Activated CD4-positive, alpha-beta T cell treated with anti-CD3 and anti-CD28 coated beads for 4 hours (primary cell): ENCODE results near the gene EEFSEC.

Source experiments
- DNase-seq, 2 donors: peaks; one replicate each; pipeline ENCODE4 v3.0.0-alpha.2; 2020

EEFSEC gene

DNA sequence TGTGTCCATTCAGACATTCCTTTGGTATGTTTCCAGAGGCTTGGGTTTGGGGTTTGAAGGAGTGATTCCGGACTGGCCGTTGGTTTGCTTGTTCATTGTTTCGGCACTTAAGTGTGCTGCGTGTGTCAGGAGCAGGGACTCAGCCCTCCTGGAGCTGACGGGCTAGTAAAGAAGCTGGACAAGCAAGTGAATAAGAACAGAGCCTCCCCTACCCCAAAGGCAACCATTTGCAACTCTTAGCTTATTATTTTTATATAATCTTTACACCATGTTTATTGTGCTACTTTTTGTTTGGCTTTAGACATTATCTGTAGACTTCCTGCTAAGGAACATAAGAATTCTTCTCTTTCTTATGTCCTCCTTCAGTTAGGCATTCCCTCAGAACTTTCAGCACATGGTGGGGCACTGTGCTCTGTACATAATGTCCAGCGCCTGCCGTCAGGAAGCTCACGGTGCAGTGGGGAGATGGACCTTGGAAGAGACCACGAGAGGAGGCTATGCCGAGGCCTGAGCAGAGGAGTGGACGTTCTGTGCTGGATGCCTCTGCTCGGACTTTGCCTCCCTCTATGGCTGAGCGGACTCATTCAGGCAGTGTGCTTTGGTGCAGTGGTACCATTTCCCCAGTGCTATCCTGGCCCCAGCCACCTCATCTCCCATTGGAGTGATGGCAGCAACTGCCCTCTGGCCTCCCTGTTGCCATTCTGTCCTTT is 65.4 kb downstream of the EEFSEC start:
- DNase-seq, result no peak

DNA sequence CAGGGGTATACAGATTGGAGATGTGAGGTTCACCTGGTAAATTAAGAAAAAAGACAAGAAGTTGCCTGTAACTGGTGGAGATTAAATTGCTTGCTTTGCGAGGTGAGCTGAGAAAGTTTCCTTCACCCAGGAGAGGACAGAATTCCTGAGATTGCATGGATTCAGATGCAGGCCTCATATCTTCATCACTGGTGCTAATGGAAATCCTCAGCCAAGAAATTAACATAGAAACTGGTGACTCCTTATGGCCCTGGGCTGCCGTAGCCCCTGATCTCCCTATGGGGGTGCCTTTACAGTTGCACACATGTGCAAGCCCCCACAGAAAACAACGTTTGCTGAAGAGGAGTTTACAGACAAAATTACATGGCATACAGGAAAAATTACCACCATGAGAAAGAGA is 68.0 kb downstream of the EEFSEC start:
- no peak for DNase-seq

DNA sequence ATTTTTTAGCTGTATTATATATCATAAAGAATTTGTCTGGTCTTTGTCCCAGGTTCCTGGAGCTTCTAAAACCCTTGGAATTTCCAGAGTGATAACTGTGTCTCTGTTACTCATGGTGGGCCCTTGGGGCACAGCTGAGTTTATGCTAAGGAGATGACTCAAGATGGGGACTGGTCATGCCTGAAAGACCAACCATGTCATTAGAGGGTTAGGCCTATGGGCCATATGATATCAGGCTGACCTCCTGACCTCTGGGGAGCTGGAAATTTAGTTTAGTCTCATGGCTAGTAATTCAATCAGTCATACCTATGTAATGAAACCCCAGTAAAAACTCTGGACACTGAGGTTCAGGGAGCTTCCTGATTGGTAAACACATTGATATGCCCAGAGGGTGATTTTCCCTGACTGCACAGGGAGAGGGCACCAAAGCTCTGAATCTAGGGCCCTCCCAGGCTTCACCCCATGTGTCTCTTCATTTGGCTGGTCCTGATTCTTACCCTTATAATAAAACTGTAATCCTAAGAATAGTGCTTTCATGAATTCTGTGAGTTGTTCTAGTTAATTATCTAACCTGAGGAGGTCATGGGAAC is 69.6 kb downstream of the EEFSEC start:
- no peak for DNase-seq

DNA sequence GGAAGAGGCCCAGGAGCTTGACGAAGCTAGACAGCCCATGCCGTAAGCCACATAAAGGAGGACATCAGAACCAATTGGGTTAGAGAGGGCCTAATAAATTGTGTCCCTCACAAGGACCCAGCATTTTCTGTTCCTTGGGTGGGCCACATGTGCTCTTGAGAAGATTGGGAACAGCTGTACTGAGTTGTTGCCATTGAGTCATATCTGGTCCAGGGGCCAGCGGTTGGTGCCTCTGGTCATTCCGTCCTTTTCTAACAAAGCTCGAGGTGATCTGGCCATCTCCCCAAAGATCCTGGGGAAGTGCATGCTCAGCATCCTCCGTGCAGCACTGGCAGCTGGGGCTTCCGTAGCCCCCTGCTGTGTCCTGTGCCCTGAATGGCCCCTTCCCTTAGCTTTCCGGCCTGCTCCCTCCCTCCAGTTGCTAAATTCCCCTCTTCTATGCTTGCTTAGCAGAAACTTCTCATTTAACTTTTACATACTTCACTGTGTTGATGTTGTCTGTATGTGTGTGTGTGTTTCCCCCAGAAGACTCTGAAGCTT is 73.0 kb downstream of the EEFSEC start:
- no peak for DNase-seq

DNA sequence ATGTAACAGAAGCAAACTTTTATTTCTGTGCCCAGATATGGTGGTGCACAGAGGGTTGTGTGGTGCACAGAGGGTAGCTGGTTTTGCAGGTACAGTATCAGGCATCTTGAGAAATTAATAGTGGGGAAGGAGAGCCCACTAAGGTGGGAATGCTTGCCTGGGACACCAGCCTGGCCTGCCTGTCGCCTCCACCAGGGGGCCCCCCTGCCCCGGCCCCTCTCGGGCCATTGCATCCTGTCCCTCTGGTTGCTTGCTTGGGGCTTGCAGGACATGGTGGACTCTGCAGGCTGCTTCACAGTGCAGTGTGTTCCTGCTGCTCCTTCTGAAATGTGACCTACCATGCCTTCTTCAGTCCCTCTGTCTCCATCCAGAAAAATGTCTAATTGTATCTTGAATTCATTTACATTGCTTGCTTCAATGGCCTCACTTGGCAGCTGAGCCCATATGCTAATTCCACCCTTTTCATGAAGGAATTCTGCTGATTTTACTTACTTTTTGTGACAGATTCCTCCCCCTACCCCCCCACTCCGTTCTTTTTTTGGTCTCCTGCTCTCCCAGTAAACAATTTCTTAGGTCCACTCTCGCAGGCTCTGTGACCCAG is 73.6 kb downstream of the EEFSEC start:
- peak in 1 of 2 donors; percentile 25 for DNase-seq

DNA sequence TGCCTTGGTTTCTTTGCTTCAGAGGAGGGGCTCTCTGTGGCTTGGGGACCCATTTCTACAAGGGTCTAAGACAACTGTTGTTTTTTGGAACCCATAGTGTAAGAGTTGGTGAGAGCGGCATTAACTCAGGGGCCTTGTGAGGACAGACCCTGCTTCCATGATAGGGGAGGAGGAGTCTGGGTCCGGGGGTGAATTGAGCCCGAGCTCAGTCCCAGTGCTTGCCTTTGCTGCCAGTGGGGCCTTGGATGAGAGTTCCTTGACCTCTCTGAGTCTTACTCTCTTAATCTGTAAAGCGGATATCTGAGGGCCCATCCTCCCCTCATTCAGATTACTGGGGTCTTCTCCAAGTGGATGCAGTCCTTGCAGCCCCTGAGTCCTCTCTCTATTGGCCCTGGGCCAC is 74.2 kb downstream of the EEFSEC start:
- DNase-seq, result no peak

DNA sequence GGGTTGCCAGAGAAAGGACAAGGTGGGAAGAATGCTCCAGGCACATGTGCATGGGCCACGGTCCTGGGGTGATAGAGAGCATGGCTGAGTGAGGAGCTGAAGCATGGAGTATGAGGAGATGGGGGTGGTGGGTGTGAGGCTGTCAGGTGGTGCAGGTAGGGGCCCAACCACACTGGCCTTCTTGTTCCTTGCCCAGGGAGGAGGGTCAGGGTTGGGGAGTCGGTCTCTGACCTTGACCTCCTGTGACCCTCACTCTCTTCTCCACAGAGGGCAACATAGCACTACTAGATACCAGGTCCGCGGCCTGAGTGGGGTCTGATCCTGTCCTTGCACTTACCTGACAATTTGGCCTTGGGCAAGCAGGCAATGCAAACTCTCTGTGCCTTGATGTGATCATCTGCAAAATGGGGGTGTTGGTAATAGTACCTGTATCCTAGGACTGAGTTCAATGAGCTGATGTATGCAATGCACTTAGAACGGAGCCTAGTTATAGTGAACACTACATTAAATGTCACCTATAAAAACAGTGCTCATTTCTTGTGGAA is 75.2 kb downstream of the EEFSEC start:
- no peak for DNase-seq

DNA sequence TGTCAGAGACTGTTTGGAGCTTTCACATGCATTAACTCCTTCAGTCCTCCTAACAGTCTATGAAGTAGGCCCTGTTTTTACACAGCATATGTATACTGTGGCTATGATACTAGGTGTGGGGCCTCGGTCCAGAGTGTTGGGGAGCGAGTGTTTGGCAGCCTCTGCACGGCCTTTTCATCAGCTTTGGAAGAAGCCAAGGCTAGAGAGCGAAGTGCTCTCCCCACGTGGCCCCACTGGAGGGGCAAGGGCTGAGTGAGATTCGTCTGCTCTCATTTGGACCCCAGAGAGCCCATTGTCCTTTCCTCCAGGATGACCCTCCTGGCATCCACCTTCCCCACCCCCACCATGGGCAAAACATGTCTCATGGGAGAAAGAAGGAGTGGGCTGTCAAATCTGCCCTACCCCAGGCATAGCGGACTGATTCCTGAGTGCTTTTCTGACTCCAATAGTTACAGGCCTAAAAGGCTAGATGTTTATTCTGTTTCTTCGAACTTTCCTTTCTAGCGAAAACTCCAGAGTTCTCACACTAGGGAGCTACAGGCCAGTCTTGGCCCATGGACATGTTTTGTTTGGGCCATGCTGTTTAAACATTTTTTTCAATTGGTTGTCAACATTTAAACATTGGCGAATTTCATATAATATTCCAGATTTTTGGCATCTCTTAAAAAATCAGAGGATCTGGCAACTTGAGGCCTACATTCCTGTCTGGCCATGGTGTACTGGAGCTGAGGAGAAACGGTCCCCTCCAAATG is 76.0 kb downstream of the EEFSEC start:
- DNase-seq, result no peak

DNA sequence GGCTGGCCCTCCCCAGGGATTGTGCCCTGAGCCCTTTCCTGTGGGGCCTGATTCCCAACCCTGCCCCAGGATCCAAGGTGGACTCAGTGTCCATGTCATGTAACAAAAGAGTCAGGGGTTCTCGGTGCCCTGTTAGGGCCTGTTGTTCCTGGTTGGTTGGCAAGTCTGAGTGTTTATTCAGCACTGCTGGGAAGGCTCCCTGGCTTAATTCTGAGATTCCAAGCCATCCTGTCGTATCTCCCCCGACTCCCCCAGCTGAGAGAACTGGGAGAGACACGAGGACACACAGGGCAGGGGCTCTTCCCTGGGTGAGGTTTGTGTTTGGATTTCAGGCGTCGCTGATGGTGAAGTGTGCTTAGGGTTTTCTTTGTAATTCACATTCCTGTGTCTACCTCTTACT is 78.3 kb downstream of the EEFSEC start:
- no peak for DNase-seq

DNA sequence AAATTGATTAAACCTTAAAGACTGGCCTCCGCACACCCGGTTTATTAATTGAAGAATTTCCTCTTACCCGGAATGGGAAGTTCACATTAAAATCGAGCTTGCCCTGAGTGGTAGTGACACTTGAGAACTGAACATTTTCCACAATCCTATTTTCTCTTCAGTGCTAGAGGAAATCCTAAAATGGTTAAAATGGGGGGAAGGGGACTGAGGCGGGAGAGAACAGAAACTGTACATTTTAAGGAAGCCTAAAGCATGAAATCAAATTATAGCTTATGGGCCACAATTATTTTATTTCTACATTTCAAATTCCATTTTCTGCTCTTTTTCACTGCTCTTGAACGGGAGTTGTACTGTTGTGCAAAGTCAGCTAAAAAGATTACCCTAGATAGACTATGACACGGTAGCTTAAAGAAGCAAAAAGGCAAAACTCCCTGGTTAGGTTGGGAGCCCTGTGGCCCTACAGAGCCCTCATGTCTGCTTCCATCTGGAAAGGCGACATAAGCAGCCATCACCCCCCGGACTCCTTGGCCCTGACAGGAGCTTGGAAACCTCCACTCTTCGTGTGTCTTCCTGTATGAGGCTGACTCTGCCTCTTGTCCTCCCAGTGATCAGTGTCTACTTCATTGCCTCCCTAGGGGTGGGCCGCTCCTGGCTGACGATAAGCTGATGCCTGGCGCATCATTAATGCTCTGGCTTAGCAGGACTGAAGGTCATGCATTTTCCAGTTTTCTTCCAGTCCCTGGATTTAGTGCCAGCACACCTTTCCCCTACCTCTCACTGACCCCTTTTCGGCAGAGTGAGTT is 79.3 kb downstream of the EEFSEC start:
- DNase-seq, result no peak

DNA sequence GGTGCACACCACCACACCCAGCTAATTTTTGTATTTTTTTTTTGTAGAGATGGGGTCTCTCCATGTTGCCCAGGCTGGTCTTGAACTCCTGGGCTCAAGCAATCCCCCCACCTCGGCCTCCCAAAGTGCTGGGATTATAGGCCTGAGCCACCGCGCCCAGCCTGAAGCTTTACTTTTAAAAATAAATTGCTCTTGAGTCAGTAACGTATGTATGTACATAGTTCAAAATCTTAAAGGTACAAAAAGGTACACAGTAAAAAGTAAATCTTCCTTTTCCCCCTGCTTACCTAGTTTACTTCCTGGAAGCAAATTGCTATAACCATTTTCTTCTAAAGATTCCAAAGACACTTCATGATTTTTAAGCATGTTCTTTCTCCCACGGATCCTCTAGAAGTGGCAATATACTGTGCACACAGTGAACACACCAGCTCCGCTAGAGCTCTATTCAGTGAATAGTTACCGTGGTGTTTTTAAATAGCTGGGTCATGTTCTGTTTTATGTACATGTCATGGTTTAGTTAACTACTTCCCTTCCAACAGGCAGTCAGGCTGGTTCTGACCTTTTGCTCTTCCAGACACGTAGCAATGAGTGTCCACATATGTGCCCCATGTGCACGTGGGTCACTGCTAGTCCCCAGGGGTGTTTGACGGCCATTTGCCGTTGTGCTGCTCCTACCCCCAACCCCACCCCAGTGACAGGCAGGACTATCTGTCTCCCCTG is 82.1 kb downstream of the EEFSEC start:
- DNase-seq, result no peak

DNA sequence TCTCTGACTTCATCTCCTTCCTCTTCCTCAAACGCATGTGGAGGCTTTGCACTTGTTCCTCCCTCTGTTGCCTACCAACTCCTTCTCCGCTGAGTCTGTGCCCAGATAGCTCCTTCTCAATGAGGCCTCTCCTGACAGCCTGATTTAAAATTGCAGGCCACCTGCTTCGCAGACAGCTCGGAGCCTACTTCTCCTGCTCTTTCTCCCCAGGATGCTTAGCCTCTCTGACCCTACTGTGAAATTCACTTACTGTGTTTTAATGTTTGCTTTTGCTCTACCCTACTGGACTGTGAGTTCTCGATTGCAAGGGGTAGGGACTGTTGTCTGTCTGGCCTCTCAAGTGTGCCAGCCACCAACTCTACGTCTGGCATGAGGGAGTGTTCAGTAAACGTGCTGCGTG is 83.4 kb downstream of the EEFSEC start:
- DNase-seq, result no peak

DNA sequence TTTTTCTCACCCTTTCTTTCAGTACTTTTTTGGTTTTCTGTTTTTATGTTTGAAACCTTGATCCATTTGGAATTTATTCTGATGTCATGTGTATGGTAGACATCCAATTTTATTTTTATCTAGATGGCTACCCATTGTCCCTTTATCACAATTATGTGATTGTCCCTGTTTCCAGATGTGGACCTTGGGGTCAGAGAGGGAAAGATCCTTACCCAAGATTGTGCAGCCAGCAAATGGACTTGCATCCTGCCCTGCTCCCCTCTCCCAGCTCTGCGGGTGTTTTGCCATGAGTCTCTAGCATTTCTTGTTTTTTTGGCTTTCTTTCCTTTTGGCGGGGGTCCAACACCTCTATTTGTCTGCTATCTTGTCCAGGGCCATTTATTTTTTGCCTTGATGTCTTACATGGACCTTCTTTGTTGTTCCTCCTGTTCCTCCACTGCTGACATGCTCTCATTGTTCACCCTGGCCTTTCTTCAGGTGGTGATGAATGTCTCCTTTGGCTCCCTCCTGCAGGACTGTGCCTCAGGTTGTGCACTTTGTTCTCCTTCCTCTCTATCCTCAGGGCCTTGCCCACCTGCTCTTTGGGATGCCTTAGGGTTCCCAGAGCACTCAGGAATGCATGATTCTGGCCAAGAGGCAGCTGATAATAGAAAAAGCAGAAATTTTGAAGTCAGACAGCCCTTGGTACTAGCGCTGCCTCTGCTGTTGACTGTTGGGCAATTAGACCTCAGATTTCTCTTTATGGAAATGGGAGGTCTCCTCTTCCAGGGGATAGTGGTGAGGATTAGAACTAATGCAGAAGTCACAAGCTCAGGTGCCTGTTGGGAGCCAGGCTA is 84.3 kb downstream of the EEFSEC start:
- no peak for DNase-seq

DNA sequence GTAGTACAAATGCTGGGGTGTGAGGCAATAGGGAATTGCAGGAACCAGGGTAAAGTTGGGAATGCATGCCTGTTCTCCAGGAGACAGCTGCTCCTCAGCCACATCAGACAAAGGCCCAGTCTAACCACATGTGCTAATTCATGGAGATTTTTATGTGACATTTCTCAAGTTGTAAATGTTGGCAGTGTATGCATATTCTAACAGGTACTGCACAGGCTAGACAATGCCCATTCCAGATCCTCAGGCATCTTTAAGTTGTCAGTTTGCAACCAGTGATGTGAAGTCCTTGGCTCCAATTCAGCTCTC is 84.9 kb downstream of the EEFSEC start:
- DNase-seq, result no peak

DNA sequence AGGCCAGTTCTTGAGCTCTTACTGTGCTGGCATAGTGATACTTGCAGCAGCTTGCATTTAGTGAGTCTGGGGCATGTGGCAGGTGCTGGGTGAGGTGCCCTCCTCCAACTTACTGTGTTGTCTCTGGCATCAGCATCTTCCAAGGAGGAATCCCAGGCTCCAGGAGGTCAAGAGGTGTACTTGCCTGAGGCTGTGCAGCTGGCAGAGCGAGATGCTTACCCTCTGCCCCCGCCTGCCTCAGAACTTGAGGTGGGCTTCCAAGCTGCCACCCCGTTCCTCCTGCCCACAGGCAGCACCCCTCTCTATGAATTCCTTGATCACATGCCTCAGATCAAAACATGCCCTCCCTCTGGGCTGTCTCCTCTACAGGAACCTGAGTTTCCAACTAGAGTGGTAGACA is 86.0 kb downstream of the EEFSEC start:
- DNase-seq, result no peak

DNA sequence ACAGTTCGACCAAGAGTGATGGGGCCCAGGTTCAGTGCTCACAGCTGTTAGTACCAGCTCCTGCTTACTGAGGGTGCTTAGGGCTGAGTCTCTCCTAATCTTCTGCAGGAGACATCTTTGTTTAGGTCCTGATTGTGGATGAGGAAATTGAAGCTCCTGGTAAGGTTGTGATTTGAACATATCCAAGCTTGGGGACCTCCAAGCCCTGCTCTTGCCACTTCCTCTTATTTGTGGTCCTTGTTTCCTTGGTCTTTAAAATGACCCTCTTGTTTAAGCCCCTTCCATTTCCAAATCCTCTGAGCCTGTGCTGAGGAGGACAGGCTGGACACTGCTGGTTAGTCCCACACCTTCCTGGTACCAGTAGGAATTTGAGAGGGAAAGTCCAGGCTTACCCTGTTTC is 87.0 kb downstream of the EEFSEC start:
- DNase-seq, result no peak

DNA sequence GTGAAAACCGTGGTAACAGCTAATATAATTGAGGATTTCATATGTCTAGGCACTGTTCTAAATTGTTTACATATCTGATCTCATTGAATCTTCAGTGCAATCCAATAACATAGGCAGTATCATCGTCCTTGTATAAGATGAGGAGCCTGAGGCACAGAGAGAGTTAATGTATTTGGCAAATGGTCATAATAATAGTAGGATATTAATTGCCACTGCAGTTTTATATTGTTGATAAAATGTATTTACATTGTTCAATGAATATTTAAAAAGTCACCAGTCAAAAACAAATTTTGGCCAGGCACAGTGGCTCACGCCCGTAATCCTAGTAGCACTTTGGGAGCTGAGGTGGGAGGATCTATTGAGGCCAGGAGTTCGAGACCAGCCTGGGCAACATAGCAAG is 88.5 kb downstream of the EEFSEC start:
- no peak for DNase-seq

DNA sequence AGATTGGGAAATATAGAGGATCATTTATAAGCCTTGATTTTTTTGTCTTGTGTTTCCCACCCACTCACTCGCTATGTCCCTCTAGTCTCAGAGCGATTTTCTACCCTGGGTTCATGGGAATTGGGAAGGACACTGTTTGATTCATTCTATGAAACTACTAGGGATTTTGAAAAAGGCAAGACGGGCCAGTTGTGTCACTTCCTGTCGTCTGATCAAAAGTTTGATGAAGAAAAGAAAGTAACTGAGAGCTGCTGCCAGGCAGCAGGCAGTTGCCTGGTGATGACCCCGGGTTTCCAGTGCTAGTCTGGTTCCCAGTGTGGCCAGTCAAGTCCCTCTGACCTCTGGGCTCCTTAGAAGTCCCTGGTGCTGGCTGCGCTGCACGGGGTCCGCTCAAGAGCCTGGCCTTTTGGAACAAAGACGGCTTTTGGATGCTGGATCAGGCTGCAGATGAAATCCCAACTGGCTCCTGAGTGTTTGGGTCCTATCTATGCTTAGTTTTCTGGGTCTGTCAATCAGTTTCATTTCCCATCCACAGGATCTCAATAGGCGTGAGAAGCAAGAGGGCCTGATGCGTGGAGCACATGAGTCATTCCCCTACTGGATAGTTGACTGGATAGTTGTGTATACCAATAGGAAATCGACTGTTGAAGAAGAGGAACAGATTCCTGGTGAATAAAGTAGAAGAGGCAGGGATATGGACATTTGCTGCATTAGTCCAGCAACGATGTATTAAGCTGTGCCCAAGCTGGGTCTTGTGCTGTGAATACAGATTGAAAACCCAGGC is 89.7 kb downstream of the EEFSEC start:
- peak in 1 of 2 donors; percentile 13 for DNase-seq

DNA sequence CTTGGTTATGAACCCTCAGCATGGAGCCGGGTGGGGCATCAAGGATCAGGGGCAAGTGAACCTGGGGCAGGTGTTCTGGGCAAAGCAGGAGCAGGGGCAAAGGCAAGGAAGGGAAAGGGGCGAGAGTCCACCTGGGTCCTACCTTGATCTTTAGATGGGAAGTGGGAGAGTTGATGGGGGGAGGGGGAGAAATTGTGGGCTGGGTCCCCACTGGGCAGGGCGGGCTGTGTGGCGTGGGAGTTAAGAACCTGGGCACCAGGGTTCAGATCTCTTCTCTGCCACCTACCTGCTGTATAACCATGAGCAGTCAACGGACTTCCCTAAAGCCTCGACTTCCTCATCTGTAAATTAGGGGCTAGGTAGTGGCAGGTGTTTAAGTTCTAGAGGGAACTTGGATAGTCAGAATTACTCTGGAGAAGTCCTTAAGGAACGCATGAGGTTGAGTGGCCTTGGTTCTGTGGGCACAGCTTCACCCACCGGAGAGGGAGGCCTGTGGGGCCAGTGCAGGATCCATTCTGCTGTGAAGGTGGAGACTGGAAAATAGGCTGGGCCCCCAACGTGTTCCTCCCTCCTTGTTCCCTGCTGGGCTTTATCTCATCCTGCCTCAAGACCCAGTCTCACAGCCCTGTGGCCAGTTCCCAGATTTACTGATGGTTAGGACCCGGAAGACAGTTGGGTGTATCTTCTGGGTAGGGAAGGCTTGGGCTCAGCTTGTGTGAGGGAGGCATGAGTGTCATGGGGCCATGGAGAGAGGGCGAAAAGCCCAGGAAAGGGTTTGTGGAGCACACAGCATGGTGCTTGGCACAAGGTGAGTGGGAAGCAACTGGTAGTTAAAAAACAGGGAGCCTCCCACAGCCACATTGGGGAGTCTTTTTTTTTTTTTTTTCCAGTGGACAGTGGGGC is 90.6 kb downstream of the EEFSEC start:
- no peak for DNase-seq
